GM18517 (cell line): ENCODE data around the gene MARCKSL1.

Source experiments
- ATAC-seq: cut with Tn5 transposase; IDR thresholded peaks from one replicate; pipeline ENCODE4 v1.9.1; 2021; ENCODE audit warnings: mild to moderate bottlenecking, moderate library complexity; ENCODE audit not compliant: unreplicated experiment

MARCKSL1 gene

DNA sequence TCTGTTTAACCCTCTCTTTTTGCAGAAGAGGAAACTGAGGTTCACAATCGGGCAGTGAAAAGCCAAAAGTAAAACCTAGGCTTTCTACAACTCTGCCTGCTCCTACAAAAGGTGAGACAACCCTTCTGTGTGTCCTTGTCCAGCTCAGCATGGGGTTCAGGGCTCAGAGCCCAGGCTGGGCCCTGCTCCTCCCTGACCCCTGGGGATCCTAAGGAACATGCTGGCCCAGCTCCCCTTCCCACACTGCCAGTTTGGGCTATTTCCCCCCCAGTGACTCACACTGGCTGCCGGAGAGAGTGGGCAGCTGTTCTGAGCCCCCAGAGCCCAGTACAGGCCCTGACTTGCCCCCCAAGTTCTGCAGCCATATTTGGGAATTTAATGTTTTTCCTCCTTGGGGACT, 17.4 kb upstream of the MARCKSL1 start:
- ATAC-seq: no peak

DNA sequence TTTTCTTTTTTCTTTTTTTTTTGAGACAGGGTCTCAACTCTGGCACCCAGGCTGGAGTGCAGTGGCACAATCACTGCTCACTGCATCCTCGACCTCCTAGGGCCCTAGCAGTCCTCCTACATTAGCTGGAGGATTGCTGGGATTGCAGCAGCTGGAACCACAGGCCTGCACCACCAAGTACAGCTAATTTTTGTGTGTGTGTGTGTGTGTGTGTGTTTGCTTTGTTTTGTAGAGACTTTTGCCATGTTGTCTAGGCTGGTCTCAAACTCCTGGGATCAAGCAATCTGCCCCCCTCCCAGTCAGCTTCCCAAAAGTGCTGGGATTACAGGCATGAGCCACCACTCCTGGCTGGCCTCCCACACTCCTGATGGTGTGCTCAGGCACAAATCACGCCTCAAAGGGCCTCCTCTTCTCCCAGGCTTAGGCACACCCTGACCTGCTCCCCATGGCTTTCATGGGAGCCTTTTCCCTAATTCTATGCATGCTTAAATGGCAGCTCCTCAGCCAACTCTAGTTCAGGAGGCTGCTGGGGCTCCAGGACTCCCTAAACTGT, 16.9 kb upstream of the MARCKSL1 start:
- ATAC-seq: no peak

- ATAC-seq: no peak
Observed at GRCh38 chr1:32352239-32352745, 16.3 kb upstream of the MARCKSL1 start.

- ATAC-seq: peak; percentile 68
Observed at GRCh38 chr1:32351399-32352238, 15.6 kb upstream of the MARCKSL1 start.

GRCh38 chr1:32350785-32351398, 14.9 kb upstream of the MARCKSL1 start:
- peak; percentile 24 for ATAC-seq

GRCh38 chr1:32349211-32349708, 13.2 kb upstream of the MARCKSL1 start:
- no peak for ATAC-seq

GRCh38 chr1:32346532-32347157, 10.6 kb upstream of the MARCKSL1 start:
- no peak for ATAC-seq

DNA sequence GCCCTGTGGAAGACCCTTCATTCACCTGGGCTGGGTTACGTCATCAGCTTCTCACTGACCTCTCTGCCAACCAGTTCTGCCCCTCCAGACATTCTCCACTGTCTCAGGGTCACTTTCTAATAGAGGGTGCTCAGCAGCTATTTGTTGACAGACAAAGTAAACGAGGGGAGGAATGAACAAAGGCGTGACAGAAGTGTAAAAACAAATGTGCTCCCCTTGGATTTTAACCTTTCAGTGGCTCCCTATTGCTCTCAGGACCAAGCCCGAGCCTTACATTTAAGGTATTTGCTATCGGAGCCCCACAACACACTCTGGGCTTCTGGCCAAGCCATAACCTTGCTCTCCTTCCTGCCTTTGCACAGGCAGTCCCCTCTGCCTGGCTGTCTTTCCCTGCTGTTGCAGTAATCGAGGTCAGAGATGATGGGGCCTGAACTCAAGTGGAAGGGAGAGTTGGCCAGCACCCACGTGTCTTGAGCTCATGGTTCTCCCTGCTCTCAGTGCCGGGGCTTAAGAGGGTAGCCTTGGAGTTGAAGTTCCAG, 9.3 kb upstream of the MARCKSL1 start:
- ATAC-seq: no peak

DNA sequence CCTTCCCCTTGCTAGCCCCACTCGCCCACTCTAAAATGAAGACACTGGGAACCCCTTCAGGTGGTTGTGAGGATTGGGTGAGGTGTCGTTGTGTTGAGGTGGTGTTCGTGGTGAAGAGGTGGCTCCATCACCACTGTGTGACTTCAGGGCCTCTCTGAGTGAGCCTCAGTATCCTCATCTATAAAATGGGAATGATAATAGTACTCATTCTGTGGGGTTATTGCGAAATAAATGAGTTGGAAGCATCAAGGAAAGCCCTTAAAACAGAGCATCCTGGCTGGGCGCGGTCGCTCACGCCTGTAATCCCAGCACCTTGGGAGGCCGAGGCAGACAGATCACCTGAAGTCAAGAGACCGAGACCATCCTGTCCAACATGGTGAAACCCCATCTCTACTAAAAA, 6.7 kb upstream of the MARCKSL1 start:
- ATAC-seq: no peak

DNA sequence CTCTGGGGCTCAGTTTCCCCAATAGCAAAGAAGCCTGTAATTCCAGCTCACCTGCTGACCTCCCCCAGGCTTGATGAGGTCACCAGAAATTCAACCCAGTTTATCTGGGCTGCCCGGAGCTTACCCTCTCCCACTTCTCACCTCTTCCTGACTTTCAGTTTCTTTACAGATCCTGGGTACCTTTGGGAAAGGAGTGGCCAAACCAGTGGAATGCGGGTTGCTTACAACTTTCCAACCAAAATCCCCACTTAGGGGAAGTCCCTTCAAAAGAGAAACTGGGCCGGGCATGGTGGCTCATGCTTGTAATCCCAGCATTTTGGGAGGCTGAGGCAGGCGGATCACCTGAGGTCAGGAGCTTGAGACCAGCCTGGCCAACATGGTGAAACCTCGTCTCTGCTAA, 5.9 kb upstream of the MARCKSL1 start:
- no peak for ATAC-seq

DNA sequence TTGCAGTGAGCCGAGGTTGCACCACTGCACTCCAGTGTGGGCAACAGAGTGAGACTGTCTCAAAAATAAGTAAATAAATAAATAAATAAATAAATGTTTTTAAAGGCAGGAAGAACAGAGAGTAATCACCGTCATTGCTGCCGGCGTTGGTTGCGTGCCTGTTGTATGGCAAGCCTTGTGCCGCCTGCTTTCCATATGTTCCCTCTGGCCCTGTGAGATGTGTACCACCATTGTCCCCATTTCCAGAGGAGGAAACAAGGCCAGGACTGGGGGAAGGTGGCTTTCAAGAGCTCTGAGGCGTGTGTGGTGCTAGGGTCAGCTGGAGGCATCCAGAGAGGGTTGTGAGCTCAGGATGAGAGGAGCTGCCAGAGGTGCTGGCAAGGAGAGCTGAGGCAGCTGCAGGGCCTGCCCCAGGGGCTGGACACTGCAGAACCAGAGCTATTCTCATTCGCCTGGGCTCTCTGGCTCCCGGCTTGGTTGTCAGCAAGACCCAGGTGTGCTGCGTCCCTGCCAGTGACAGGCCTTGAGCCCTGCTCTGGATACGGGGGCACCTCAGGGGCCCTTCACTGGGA, 5.2 kb upstream of the MARCKSL1 start:
- no peak for ATAC-seq

GRCh38 chr1:32339363-32339978, 3.4 kb upstream of the MARCKSL1 start:
- ATAC-seq: no peak

DNA sequence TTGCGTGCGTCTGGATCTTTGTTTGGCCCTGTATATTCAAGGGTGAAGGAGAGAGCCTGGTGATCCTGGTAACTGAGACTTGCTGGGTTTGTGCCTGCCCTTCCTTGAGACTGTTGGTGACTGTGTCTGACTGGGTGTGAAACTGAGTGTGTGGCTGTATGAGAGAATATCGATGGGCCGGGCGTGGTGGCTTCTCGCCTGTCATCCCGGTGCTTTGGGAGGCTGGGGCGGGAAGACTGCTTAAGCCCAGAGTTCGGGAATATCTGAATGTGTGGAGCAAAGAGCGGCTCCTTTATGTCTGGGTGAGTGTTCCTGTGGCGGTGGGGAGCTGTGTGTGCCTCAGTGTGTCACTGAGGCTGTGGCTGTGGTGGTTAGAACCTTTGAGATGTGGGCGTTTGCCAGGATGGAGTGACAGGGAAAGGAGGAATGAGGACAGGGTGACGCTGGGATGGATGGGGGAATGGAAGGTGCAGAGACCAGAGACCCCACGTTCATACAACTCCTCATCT, 2.7 kb upstream of the MARCKSL1 start:
- no peak for ATAC-seq

DNA sequence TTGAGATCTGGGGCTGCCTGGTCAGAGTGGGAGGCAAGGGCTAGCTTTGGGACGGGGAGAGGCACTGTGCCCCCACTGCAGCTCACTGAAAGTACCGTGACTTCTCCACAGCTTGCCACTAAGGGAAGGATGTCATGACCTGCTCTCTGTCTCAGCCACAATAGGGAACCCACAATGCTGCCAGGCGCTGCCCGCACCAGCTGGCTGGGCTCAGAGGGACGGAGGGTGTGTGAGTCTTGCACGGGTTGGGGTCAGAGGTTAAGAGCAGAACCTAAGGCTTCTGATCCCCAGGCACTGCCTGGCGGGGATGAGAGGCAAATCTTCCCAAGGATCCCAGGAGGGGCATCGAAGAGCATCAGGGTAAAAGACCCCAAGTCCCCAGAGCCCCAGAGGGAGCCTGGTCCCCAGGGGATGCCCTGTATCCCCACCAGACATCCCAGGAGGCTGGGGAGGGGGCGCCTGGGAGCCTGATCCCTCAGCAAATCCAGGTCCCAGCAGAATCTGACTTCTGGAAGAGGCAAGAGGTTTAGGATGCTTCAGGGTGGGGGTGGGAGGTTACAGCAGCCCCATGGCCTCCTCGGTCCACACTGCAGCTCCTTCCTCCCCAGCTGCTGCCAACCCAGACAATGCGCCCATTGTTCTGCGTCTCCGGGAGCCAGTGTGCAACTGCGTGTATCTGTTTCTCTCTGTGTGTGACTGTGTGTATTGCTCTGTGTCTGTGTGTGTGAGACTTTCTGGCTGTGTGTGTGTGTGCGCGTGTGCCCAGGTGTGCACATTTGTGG, 2.0 kb upstream of the MARCKSL1 start:
- ATAC-seq: no peak

DNA sequence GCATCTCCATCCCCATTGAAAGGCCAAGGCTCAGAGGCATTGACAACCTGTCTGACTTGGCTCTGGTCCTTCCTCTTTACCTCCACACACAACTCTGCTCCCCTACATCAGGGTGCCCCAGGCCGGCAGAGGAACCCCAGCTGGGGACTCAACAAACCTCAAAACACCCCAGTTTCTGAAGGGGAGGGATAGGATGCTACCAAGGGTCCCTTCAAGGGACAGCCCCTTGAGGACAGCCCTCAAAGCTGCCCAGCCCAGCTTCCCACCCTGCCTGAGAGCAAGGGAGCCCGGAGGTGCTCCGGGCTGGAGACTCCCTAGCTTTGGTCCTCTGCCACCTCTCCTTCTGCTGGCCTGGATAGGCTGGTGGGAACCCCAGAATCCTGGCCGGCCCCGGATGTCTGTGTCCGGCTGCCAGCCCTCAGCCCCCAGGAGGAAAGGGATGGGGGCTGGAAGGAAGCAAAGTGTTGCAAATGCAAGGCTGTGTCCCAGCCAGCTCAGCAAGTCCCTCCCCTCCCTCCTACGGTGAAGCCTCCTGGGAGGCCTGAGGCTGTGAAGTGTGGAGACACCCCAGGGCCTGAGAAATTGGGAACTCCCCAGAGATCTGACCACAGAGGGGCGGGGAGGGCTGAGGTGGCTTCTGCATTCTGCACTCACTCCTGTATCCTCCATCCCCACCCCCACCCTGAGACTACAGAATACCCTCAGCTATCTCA, 1.1 kb upstream of the MARCKSL1 start:
- no peak for ATAC-seq

DNA sequence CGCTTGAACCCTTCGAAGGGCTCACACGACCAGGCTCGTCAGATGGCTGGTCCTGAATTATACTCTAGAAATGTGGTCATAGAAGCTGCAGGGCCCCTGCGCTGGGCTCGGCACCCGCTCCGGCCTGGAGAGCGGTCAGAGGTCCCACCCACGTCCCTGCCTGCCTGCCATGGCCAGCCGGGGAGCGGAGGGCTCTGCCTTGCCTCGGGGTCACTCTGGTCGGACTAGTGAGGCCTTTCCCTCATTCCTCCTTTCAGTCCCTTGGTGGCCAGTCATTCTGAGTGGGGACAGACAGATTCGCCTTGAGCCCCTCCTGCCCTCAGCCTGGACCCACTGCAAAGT, 529 bp upstream of the MARCKSL1 start:
- no peak for ATAC-seq

DNA sequence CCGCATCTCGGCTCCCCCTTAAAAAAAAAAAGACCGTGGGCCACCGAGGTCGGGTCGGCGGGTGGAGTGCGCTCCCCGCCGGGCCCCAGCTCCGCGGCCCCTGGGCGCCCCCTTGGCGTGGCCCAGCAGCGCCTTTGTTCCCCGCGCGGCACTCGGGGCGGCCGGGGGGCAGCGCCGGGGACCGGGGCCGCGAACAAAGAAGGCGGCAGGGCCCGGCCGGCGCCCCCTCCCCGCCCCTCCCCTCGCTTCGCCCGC, 571 bp downstream of the MARCKSL1 start:
- no peak for ATAC-seq

GRCh38 chr1:32334864-32335534, 1.0 kb downstream of the MARCKSL1 start:
- ATAC-seq: no peak
